GM12801 (cell line): Measurements from ENCODE around the gene TNN.

Experiments
- CTCF ChIP-seq: IDR thresholded peaks from one replicate; pipeline ENCODE4 v1.5.1; 2011; ENCODE audit warnings: control low read depth; ENCODE audit not compliant: insufficient read length; ENCODE audit errors: extremely low read depth

The TNN gene

GRCh38 chr1:175072099-175072951 lies 4.7 kb downstream of the TNN start:
- no peak for TF ChIP-seq CTCF

GRCh38 chr1:175073061-175073460 lies 5.4 kb downstream of the TNN start:
- TF ChIP-seq CTCF: no peak

GRCh38 chr1:175073633-175074032 lies 6.0 kb downstream of the TNN start:
- TF ChIP-seq CTCF: no peak

- no peak for TF ChIP-seq CTCF
Observed at GRCh38 chr1:175075572-175076568, 8.2 kb downstream of the TNN start.

DNA sequence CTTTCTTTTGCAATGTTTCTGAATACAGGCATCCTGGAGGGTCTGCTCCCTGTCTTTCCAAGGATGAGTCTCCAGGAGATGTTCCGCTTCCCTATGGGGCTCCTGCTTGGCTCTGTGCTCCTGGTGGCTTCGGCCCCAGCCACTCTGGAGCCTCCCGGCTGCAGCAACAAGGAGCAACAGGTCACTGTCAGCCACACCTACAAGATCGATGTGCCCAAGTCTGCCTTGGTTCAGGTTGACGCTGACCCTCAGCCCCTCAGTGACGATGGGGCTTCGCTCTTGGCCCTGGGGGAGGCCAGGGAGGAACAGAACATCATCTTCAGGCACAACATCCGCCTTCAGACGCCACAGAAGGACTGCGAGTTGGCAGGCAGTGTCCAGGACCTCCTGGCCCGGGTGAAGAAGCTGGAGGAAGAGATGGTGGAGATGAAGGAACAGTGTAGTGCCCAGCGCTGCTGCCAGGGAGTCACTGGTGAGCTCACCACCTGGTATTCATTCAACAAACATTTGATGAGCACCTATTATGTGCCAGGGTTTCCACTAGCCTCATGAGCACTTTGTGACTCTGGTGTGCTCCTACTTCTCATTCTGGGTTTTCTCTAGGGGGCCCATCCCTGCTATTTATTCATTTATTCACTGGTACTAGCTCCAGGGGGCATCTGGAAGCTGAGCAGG lies 9.9 kb downstream of the TNN start:
- TF ChIP-seq CTCF: no peak

GRCh38 chr1:175078629-175079028 lies 11.0 kb downstream of the TNN start:
- no peak for TF ChIP-seq CTCF

DNA sequence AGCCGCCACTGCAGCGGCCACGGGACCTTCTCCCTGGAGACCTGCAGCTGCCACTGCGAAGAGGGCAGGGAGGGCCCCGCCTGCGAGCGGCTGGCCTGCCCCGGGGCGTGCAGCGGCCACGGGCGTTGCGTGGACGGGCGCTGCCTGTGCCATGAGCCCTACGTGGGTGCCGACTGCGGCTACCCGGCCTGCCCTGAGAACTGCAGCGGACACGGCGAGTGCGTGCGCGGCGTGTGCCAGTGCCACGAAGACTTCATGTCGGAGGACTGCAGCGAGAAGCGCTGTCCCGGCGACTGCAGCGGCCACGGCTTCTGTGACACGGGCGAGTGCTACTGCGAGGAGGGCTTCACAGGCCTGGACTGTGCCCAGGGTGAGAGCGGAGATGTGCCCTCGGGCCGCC lies 11.7 kb downstream of the TNN start:
- no peak for TF ChIP-seq CTCF
